ELR (cell line): Measurements from ENCODE around the gene ATF6.

Experiments
- DNase-seq: peaks from one replicate; pipeline ENCODE4 v3.0.0-alpha.2; 2015; ENCODE audit warnings: low read depth

ATF6 gene

DNA sequence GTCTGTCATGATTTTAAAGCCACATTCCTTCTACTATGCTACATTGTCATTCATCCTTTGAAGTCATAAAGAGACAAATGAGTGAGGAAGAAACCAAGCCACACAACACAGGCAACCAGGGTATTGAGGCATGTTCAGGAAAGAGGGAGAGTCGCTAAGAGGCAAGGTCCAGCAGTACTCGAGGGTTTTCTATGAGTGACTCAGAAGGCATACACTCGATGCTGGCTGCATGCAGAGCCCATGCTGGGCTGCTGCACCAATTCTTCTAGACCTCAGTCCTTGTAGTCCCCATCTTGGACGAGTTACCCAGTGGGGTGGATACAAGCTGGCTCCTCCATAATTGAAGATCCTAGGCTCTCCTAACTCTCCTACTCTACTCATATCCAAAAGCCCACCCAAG is 199.9 kb downstream of the ATF6 start:
- DNase-seq = no peak

DNA sequence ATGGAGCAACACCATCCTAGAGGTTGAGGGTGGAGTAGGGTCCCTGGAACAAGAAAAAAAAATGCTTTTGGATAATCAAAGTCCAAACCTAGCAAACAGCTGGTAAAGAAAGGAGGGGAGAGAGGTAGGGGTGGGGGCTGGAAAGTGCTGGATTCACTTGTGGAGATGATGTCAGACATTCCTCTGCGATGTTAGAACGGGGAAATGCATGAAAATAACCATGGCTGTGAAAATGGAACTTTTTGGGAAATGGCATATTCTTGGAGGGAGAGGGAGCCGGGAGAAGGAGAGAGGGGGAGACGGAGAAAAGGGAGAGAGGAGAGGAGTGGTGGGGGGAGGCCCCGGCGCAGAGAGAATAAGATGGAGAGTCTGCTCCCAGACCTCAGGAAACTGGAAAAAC is 203.9 kb downstream of the ATF6 start:
- no peak for DNase-seq

- no peak for DNase-seq
Measured at GRCh38 chr1:161970633-161971032, 204.5 kb downstream of the ATF6 start.

GRCh38 chr1:161972828-161973227 is 206.7 kb downstream of the ATF6 start:
- DNase-seq = no peak

DNA sequence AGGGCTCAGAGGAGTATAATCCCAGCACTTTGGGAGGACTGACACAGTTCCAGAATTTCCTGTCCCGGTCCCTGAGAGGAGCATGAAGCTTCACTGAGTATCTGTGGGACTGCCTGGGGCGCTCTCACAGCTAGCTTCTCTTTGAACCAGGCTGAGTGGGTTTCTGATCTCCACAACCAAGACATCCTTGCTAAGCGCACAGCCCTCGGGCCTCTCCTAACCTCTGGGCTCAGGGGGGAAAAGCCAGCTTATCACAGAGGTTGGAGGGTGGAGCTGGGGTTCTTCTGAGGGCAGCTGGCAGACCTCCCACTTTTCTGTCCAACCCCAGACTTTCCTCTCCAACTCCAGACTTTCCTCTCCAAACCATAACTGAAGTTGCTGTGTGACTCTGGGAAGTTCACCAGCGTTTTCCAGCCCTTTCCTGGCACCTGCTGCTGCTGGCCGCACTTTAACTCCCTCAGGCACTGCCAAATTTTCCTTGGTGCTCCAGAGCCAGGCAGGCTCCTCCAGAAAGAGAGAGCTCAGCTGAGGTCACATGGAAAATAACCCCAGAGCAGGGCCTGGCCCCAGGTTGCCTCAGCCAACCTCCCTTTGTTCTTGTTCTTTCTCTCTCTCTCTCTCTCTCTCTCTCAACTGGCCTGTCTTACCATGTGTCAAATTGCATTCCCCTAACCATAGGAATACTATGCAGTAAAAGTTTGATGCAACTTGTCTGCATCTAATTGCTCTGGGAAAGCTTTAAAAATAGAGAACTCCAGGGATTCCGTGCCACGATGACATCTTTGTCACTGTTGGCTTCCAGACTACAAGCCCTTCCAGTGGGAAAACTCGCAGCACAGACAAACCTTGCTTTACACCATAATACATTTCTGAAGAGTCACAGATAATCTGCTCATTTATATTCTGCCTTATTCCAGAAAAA is 208.1 kb downstream of the ATF6 start:
- no peak for DNase-seq

DNA sequence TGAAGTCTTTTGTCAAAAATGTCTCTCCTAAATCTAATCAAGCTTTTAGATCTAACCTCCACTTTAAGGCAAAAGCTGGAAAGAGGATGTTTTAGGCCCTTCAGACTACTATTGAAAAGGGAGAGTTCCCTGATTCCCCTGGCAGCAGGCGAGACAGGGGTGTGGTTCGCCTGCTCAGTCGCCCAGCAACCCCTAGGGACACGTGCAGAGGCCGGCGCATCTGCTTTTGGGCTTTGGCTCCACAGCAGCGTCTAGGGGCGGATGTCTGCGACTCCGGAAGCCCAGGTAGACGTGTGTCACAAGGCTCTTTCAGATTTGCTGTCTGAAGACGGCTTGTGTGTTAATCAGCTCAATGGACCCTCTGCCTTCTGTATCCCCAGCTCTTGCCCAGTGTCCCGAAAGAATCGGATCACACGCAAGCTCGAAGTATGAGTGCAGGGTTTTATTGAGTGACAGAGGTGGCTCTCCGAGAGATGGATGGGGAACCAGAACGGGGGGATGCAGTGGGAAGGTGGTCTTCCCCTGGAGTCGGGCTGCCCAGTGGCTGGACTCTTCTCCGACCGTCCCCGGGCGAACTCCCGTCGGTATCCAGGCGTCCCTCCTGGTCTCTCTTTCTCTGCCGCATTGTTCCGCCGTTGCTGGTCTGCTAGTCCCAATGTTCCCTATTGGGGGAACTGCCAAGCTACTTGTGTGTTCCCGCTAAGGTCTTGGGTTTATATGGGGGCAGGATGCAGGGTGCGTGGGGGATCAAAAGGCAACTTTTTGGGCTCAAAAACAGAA is 212.1 kb downstream of the ATF6 start:
- DNase-seq = no peak

DNA sequence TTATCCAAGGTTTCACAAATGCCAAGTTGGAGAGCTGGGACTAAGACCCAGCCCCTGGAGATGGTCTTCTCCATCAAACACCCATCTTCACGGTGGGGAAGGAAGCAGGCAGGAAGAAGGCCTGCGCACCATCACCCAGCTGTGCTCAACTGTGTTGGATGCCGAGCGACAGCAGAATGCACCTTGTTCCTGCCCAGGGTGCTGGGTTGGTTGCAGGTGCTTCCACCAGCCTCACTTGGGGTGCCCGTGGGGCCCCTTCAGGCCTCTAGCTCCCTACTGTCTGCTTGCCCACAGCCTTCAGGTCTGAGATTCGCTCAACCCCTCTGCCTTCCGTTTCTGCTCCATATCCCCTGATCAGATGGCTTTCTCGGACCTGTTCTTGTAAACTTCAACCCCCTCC is 215.0 kb downstream of the ATF6 start:
- no peak for DNase-seq

GRCh38 chr1:161981735-161982506 is 215.8 kb downstream of the ATF6 start:
- DNase-seq = no peak

DNA sequence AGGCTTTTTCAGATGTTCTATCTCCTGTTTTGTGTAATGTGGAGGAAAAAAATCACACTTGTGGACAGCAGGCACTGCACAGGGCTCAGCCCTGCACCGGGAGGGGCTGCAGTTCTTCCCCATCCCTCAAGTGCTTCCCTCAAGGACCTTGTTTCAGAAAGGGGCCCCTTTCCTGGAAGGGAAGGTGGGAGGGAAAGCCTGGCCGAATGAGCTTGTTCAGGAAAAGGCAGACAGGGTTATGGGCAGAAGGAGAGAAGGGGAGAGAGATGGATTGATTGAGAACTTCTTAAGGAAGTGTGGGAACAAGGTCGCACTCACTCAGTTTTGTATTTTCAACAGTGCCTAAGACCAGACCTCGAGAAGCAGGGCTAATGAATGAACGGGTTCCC is 216.4 kb downstream of the ATF6 start:
- DNase-seq = no peak

DNA sequence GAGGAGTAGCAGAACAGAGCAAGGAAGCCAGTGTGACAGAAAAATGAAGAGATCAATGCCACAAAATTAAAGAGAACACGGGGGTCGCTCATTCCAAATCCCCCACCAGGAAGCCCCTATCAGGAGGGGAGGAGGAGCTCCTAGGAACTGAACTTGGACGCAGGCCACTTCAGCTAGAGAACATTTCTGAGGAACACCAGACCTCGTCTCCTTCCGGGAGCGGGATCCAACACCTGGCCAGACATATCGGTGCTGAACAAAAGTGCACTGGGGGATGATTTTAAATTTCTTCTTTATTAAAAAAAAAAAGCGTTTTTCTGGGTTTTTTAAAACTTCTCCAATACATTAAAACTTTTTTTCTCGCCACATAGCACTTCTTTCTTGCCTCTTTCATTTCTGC is 216.8 kb downstream of the ATF6 start:
- no peak for DNase-seq

DNA sequence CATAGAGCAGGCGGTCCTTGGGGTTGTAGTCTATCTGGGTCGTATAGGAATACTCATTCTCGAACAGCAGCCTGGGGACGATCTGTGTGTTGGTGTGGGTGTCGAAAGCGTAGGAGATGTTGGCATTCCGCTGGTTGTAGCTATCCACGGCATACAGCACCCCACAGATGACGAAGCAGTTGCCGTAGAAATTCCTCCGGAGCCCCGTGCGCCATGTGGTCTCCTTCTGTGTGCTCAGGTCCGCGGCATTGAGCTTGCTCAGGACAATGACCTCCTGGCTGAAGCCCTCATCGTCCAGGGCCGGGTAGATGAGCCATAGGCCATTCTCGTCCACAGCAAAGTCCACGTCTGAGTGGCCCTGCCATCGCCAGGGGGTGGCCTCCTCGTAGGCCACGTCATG is 217.6 kb downstream of the ATF6 start:
- no peak for DNase-seq

DNA sequence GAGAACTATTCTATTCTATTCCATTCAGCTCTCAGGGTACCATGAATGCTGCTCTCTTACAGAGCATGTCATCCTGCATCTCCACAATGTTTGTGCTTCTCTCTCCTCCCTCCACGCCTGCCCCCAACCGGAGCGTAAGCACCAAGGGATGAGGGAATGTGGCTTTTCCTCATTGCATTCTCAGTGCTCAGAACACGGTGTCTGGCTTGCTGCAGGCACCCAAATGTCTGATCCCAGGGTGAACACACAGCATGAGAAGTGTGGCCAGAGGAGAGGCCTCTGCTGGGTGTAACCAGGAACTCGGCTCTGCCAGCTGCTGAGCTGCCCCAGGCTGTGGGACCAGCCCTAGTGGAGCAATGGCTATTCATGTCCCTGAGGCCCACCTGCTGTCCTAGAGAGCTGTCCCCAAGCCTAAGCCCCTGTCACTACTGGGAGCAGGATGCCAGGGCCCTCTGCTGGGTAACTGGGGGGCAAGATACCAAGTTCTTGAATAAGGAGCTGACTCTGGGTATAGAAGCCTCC is 219.2 kb downstream of the ATF6 start:
- no peak for DNase-seq

- no peak for DNase-seq
Measured at GRCh38 chr1:161986328-161986727, 220.2 kb downstream of the ATF6 start.

GRCh38 chr1:161987303-161987702 is 221.2 kb downstream of the ATF6 start:
- DNase-seq = no peak

DNA sequence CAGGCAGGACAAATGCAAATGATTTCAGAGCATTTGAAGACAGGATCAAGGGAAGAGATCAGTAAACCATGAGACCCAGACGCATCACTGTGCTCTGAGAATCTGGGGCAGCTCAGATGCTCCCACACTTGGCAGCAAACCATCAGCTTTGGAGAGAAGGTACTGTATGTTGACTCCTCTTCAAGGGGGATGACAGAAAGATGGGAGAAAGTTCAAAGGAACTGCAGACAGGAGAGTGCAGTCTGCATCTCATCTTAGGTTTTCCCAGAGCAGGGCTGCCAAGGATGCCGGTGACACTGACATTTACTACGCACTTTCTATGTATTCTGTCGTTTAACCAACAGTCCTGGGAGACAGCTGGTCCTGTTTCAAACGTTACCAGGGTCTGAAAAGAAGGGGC is 221.8 kb downstream of the ATF6 start:
- no peak for DNase-seq

DNA sequence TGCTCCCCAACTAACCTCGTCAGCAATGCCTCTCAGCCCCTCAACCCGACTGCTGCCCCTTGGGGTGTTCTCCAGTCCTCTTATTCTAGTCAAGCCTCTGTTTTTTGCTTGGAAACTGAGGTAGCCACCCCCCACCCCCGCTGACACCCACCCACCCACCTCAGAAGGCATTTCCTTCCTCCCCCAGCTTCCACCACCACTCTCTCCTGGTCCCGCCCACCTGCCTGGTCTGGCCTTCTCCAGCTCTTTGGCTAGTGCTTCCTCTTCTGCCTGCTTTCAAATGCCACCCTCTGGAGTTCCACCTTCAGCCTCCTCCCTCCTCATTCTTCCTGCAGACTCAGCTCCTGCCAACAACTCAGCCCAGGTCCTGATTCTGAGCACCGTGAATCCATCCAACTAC is 222.3 kb downstream of the ATF6 start:
- DNase-seq = no peak

- DNase-seq = peak; percentile 71
Measured at GRCh38 chr1:161989108-161989507, 223.0 kb downstream of the ATF6 start.

- DNase-seq = no peak
Measured at GRCh38 chr1:161989786-161990185, 223.7 kb downstream of the ATF6 start.

- DNase-seq = no peak
Measured at GRCh38 chr1:161993576-161993975, 227.5 kb downstream of the ATF6 start.

DNA sequence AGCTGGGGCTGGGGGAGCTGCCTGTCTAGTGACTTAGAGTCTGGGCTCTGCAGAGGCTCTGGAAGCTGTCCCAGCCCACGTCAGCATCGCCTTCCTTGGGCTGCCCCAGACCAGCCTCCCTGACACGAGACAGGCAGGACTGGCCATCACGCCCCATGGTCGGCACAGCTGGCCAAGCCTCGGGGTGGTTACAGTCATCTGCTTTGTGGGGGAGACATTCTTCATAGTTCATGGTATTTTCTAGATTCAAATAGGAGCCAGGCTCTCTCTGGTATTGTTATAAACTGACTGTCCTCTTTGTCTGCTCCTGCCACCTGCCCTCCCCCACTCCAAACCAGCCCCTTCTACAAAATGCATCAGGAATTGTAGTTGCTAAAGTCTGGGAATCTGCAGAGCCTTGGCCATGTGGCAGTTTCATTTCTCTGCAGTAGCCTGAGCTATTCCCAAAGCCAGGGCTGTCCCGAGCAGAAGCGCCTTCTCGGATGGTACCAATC is 228.1 kb downstream of the ATF6 start:
- DNase-seq = peak; percentile 30

DNA sequence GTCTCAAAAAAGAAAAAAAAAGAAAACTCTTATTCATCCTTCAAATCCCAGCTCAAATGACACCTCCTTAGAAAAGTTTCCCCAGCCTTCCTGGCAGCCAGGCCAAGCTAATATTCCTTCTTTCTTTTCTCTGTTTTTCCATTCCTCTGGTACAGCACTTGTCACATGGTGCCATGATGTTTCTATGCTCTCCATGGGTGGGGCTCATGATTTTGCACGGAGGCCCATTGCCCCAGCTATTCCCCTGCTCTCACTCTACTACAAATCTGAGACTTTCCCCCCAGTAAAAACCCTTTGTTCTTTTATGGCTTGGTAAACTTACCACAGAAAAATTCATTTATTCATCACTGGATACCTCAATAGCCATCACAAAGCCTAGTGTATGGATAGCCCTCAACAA is 231.0 kb downstream of the ATF6 start:
- no peak for DNase-seq

DNA sequence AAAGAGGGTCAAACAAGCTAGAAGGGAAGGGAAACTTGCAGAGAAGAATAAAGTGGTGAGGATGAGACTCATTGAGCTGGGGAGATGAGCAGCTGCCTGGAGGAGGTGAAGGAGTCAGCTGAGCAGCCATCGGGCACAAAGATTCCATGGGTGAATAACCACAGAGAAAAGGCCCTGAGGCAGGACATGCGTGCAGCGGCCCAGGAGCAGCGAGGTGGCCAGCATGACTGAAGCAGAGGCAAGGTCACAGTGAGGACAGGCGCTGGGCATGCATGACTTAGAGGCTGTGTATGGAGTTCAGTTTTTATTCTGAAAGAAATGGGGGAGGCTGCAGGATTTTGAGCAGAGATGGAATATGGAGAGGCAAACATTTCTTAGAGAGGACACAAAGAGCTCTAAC is 232.7 kb downstream of the ATF6 start:
- DNase-seq = peak; percentile 86
